ENCODE data around the gene SLC1A1. TPM values are rescaled to one million over a fixed set of nuclear protein-coding genes. Genes with fewer than 3 reads are reported as not detected.

SLC1A1 gene
- total and polyA plus RNA-seq, 2 of the 13 experiments (the other 11 are each of a cell fraction or from before 2014, with no cell fraction given), result not detected

- Histone ChIP-seq H3K4me2 (ENCODE audit: low read depth, low read length) (peak overlapping the region; percentile 71), H4K20me1 (ENCODE audit: insufficient read depth, low read length) (no peaks in the 10 kb centered on the region), H3K27me3 (ENCODE audit: control insufficient read depth in 1 of 2, insufficient read depth in 2 of 2, low read length in 2 of 2) (peaks cover 8 to 46% of the 10 kb centered on the region in 2 experiments; a peak in 4 of 5 replicates), H3K79me2 (ENCODE audit: insufficient read depth, low read length) (no peaks in the 10 kb centered on the region), H3K4me1 (ENCODE audit: insufficient read depth, low read length) (no peaks in the 10 kb centered on the region), H2AFZ (ENCODE audit: low read length) (no peak overlapping the region), H3K36me3 (replicated peaks in 1 of 2; ENCODE audit: control insufficient read depth in 1 of 2, insufficient read depth in 2 of 2, low read length in 2 of 2) (no peaks in the 10 kb centered on the region), H3K9ac (ENCODE audit: insufficient read depth, low read depth, low read length) (no peak overlapping the region), H3K4me3 (replicated peaks in 1 of 3; ENCODE audit: insufficient read depth in 1 of 3, low read depth in 2 of 3, low read length in 3 of 3) (peak overlapping the region; percentile 26 to 61 (median 34); a peak in 4 of 6 replicates), H3K27ac (ENCODE audit: extremely low read length, insufficient read depth, low read length) (no peak overlapping the region), H3K9me3 (ENCODE audit: low read length) (no peaks in the 10 kb centered on the region)
- ChIA-PET CTCF (ENCODE audit: low intra/inter-chr PET ratio, low total read pairs) (no interaction called here), POLR2A (no interaction called here)
- 27% methylated on average over 17 of the region's 52 CpGs for whole genome bisulfite sequencing (ENCODE audit: low lambda C conversion rate)
- intact Hi-C loops (cut with micrococcal nuclease; ENCODE audit: unreplicated experiment), result no loop called here
- no TSS peak for BruUV-seq (replicated peaks)
- FAIRE-seq, result no peak
- TF ChIP-seq HDAC1 (CRISPR knock-in tag; IDR thresholded peaks at IDR 0.05) (no peak), MAF1 (CRISPR knock-in tag; IDR thresholded peaks at IDR 0.05; ENCODE audit: borderline replicate concordance) (no peak), EZH2 (conservative IDR thresholded peaks at IDR 0.05; ENCODE audit: low read depth, low read length) (0 out of 2 replicates have a peak, but pooled peaks have one; percentile 65)
- in situ Hi-C loops (cut with HindIII; ENCODE audit: extremely low pct_ligation_motif_present, low pct_unique_long_range_greater_than_20kb), result no loop called here
- no peak; the same call in 2 of the 3 replicates for ATAC-seq
- no peak for DNase-seq (ENCODE audit: low spot score)
Observed at GRCh38 chr9:4490705-4491625, 697 bp downstream of the SLC1A1 start.

- Histone ChIP-seq H3K79me2 (ENCODE audit: insufficient read depth, low read length) (no peaks in the 10 kb centered on the region), H3K4me3 (replicated peaks in 1 of 3; ENCODE audit: insufficient read depth in 1 of 3, low read depth in 2 of 3, low read length in 3 of 3) (no peak overlapping the region), H3K27me3 (ENCODE audit: control insufficient read depth in 1 of 2, insufficient read depth in 2 of 2, low read length in 2 of 2) (peaks cover 8 to 47% of the 10 kb centered on the region in 2 experiments), H3K27ac (ENCODE audit: extremely low read length, insufficient read depth, low read length) (no peak overlapping the region), H4K20me1 (ENCODE audit: insufficient read depth, low read length) (no peaks in the 10 kb centered on the region), H3K9ac (ENCODE audit: insufficient read depth, low read depth, low read length) (no peak overlapping the region), H3K36me3 (replicated peaks in 1 of 2; ENCODE audit: control insufficient read depth in 1 of 2, insufficient read depth in 2 of 2, low read length in 2 of 2) (no peaks in the 10 kb centered on the region), H3K9me3 (ENCODE audit: low read length) (no peaks in the 10 kb centered on the region), H2AFZ (ENCODE audit: low read length) (no peak overlapping the region), H3K4me2 (ENCODE audit: low read depth, low read length) (no peak overlapping the region), H3K4me1 (ENCODE audit: insufficient read depth, low read length) (no peaks in the 10 kb centered on the region)
- no peak for ATAC-seq
- POLR2A ChIA-PET, result no interaction called here
- 29% methylated on average over 7 of the region's 7 CpGs for WGBS (ENCODE audit: low lambda C conversion rate)
- TF ChIP-seq JUNB (CRISPR knock-in tag; IDR thresholded peaks at IDR 0.05; ENCODE audit: borderline replicate concordance) (no peak), MATR3 (CRISPR knock-in tag; IDR thresholded peaks at IDR 0.05) (no peak), KDM5A (IDR thresholded peaks at IDR 0.05; ENCODE audit: borderline replicate concordance, low read length) (no peak), DR1 (CRISPR knock-in tag; IDR thresholded peaks at IDR 0.05) (no peak), CREB3 (CRISPR knock-in tag; IDR thresholded peaks at IDR 0.05) (no peak), MBD4 (IDR thresholded peaks at IDR 0.05; ENCODE audit: borderline replicate concordance, low read length) (no peak), ZSCAN31 (CRISPR knock-in tag; IDR thresholded peaks at IDR 0.05; ENCODE audit: low read depth) (no peak), SKI (IDR thresholded peaks at IDR 0.05; ENCODE audit: partially characterized antibody) (no peak), HNRNPLL (IDR thresholded peaks at IDR 0.05; ENCODE audit: low read depth, low read length, poor library complexity, severe bottlenecking) (no peak), ZNF512B (CRISPR knock-in tag; IDR thresholded peaks at IDR 0.05; ENCODE audit: borderline replicate concordance) (no peak)
- CTCF ChIA-PET (ENCODE audit: low intra/inter-chr PET ratio, low total read pairs), result no interaction called here
- DNase-seq (ENCODE audit: low spot score), result no peak
- in situ Hi-C loops (cut with HindIII; ENCODE audit: extremely low pct_ligation_motif_present, low pct_unique_long_range_greater_than_20kb) (no loop called here), intact Hi-C loops (cut with micrococcal nuclease; ENCODE audit: unreplicated experiment) (no loop called here)
- no peak for FAIRE-seq
- BruUV-seq (replicated peaks), result no TSS peak
Observed at GRCh38 chr9:4491626-4491975, 1.3 kb downstream of the SLC1A1 start.
